Caco-2 (cell line): ENCODE measurements around the gene EPOP. TPM values are rescaled to one million over a fixed set of nuclear protein-coding genes. Genes with fewer than 3 reads are reported as not detected.

Experiments used
- BruUV-seq: library from RNA; stranded (reverse); fragments of 400-500 nt; replicated peaks from 2 replicates; lab custom pipeline; 2021; lab: Mats Ljungman, UMichigan
- CTCF ChIA-PET: fragments of 300-600 bp; sonication (Branson Sonifier 250); formaldehyde crosslinking; loops from one replicate; lab custom pipeline; 2022; ENCODE audit warnings: antibody characterized with exemption; lab: Charles Lee
- POLR2A ChIA-PET: fragments of 300-600 bp; sonication (Branson Sonifier 250); formaldehyde crosslinking; loops from one replicate; lab custom pipeline; 2022; ENCODE audit warnings: antibody characterized with exemption; lab: Charles Lee
- DNase-seq, 2 experiments: peaks; one replicate each; pipeline versions ENCODE4 v3.0.0 to v3.0.0-alpha.2; 2020 to 2022
- H3K27me3 ChIP-seq: replicated peaks from 2 replicates; pipeline ENCODE4 v1.6.0; 2011; ENCODE audit warnings: low read length; ENCODE audit not compliant: control insufficient read depth, insufficient read depth
- H3K36me3 ChIP-seq: 2 replicates; pipeline ENCODE4 v1.5.1; 2011; ENCODE audit warnings: low read length; ENCODE audit not compliant: control insufficient read depth, insufficient read depth
- H3K4me1 ChIP-seq: fragments of 250-450 bp; sonication (Bioruptor Pico); 2 replicates; pipeline ENCODE4 v1.5.1; 2020; ENCODE audit warnings: mild to moderate bottlenecking
- H3K4me3 ChIP-seq: 2 replicates; pipeline ENCODE4 v1.5.1; 2011; ENCODE audit warnings: low read depth, mild to moderate bottlenecking, control low read depth, low read length
- H3K9me3 ChIP-seq: fragments of 250-450 bp; sonication (Bioruptor Pico); 2 replicates; pipeline ENCODE4 v1.5.1; 2020; ENCODE audit warnings: mild to moderate bottlenecking, moderate library complexity
- H3K27ac Mint-ChIP-seq: one replicate; pipeline ENCODE4 v1.8.0; 2022; ENCODE audit warnings: mixed read lengths; ENCODE audit not compliant: unreplicated experiment
- H3K27me3 Mint-ChIP-seq: one replicate; pipeline ENCODE4 v1.8.0; 2022; ENCODE audit warnings: mixed read lengths; ENCODE audit not compliant: insufficient read depth, unreplicated experiment
- H3K36me3 Mint-ChIP-seq: one replicate; pipeline ENCODE4 v1.8.0; 2022; ENCODE audit warnings: mild to moderate bottlenecking, mixed read lengths; ENCODE audit not compliant: insufficient read depth, unreplicated experiment
- H3K4me1 Mint-ChIP-seq: one replicate; pipeline ENCODE4 v1.8.0; 2022; ENCODE audit warnings: low read depth, mixed read lengths; ENCODE audit not compliant: unreplicated experiment
- H3K4me3 Mint-ChIP-seq: one replicate; pipeline ENCODE4 v1.8.0; 2022; ENCODE audit warnings: mild to moderate bottlenecking, moderate library complexity, mixed read lengths; ENCODE audit not compliant: unreplicated experiment
- H3K9me3 Mint-ChIP-seq: one replicate; pipeline ENCODE4 v1.8.0; 2022; ENCODE audit warnings: mixed read lengths; ENCODE audit not compliant: unreplicated experiment
- CTCF ChIP-seq, 2 experiments: fragments of 200-600 bp in 1 of 2; IDR thresholded peaks; 1 replicate in 1 of 2; 2 replicates in 1 of 2; pipeline versions ENCODE4 v1.5.1 to v1.8.0; 2011 to 2022; ENCODE audit warnings: antibody characterized with exemption in 1 of 2, control low read depth in 1 of 2, inconsistent platforms in 1 of 2, low read depth in 1 of 2, low read length in 1 of 2, mild to moderate bottlenecking in 1 of 2, moderate library complexity in 1 of 2; ENCODE audit not compliant: insufficient read depth in 1 of 2, severe bottlenecking in 1 of 2, unreplicated experiment in 1 of 2
- intact Hi-C: fragments of 100-400 bp; cut with micrococcal nuclease; formaldehyde crosslinking; loops from one replicate; pipeline ENCODE4 v1.10.0; 2022; ENCODE audit not compliant: unreplicated experiment
- total RNA-seq: library from RNA; stranded (reverse); gene quantifications from 2 replicates; pipeline ENCODE4 v1.2.3, GENCODE V29; 2022

The EPOP gene
- total RNA-seq, 1 experiment from 2014 or later: 17.1 TPM

- Histone ChIP-seq H3K4me3 (no peak overlapping the region), H3K9me3 (no peaks in the 10 kb centered on the region), H3K27me3 (no peaks in the 10 kb centered on the region), H3K4me1 (peaks cover 8% of the 10 kb centered on the region; the same call in 1 of the 2 replicates), H3K36me3 (no peaks in the 10 kb centered on the region)
- CTCF ChIA-PET: interaction anchor here (0.7 to 10.9 kb wide), 31 partner anchors 9 to 448 kb away, joined by 3 to 292 read pairs (median 4); partner anchors contain the start of gene SRCIN1
- DNase-seq: peak; percentile 92 to 95
- no peak overlapping the region for H3K27ac Mint-ChIP-seq
- no peaks in the 10 kb centered on the region for H3K9me3 Mint-ChIP-seq
- H3K36me3 Mint-ChIP-seq: no peaks in the 10 kb centered on the region
- no peak overlapping the region for H3K4me3 Mint-ChIP-seq
- peaks cover 12% of the 10 kb centered on the region for H3K4me1 Mint-ChIP-seq
- H3K27me3 Mint-ChIP-seq: no peaks in the 10 kb centered on the region
- peak; percentile 91 to 99 for TF ChIP-seq CTCF (IDR thresholded peaks at IDR 0.05; ENCODE audit: insufficient read depth in 1 of 2, low read depth in 1 of 2, low read length in 1 of 2, severe bottlenecking in 1 of 2, unreplicated experiment in 1 of 2)
- intact Hi-C loops: loop anchor here (1.0 to 10.0 kb wide), 3 partner anchors 59 to 238 kb away; partner anchors contain the start of gene ARHGAP23
- POLR2A ChIA-PET: interaction anchor here (0.7 to 1.1 kb wide), 2 partner anchors 49 to 65 kb away, joined by 3 to 6 read pairs; no protein-coding TSS in a partner anchor
- BruUV-seq: no TSS peak
These were observed 11.5 kb downstream of the EPOP start for GRCh38 chr17:38663125-38663751.

GRCh38 chr17:38660097-38661025 lies 14.4 kb downstream of the EPOP start:
- Mint-ChIP-seq H3K4me3 (no peak overlapping the region), H3K9me3 (no peaks in the 10 kb centered on the region), H3K27me3 (no peaks in the 10 kb centered on the region), H3K36me3 (no peaks in the 10 kb centered on the region), H3K4me1 (peaks cover 6% of the 10 kb centered on the region), H3K27ac (peak overlapping the region; percentile 15)
- Histone ChIP-seq H3K9me3 (no peaks in the 10 kb centered on the region), H3K4me3 (no peak overlapping the region), H3K4me1 (peaks cover 16% of the 10 kb centered on the region), H3K27me3 (no peaks in the 10 kb centered on the region), H3K36me3 (no peaks in the 10 kb centered on the region)
- BruUV-seq: no TSS peak
- POLR2A ChIA-PET: interaction anchor here (1.1 kb wide), 1 partner anchor 63 kb away, joined by 6 read pairs; no protein-coding TSS in a partner anchor
- peak in 1 of 2 experiments; percentile 27 for DNase-seq
- CTCF ChIA-PET: interaction anchor here (1.0 to 10.9 kb wide), 4 partner anchors 46 to 102 kb away, joined by 3 to 292 read pairs (median 4); no protein-coding TSS in a partner anchor
- intact Hi-C loops: loop anchor here (10.0 kb wide), 1 partner anchor 236 kb away; the partner anchor contains the start of gene ARHGAP23
- TF ChIP-seq CTCF (IDR thresholded peaks at IDR 0.05; ENCODE audit: insufficient read depth in 1 of 2, low read depth in 1 of 2, low read length in 1 of 2, severe bottlenecking in 1 of 2, unreplicated experiment in 1 of 2): no peak

GRCh38 chr17:38659415-38659814 lies 15.3 kb downstream of the EPOP start:
- Histone ChIP-seq H3K4me1 (peaks cover 16% of the 10 kb centered on the region), H3K36me3 (no peaks in the 10 kb centered on the region), H3K4me3 (no peak overlapping the region), H3K9me3 (no peaks in the 10 kb centered on the region), H3K27me3 (no peaks in the 10 kb centered on the region)
- H3K27ac Mint-ChIP-seq: no peak overlapping the region
- no TSS peak for BruUV-seq
- no peaks in the 10 kb centered on the region for H3K9me3 Mint-ChIP-seq
- no peaks in the 10 kb centered on the region for H3K36me3 Mint-ChIP-seq
- intact Hi-C loops: no loop called here
- CTCF ChIA-PET: interaction anchor here (0.6 to 10.9 kb wide), 4 partner anchors 45 to 101 kb away, joined by 3 to 292 read pairs (median 11); no protein-coding TSS in a partner anchor
- H3K27me3 Mint-ChIP-seq: no peaks in the 10 kb centered on the region
- TF ChIP-seq CTCF (IDR thresholded peaks at IDR 0.05; ENCODE audit: insufficient read depth in 1 of 2, low read depth in 1 of 2, low read length in 1 of 2, severe bottlenecking in 1 of 2, unreplicated experiment in 1 of 2): no peak
- H3K4me3 Mint-ChIP-seq: no peak overlapping the region
- POLR2A ChIA-PET: no interaction called here
- peaks cover 6% of the 10 kb centered on the region for H3K4me1 Mint-ChIP-seq
- DNase-seq: no peak
